MCF 10A (cell line): Measurements from ENCODE around the gene CERS3. TPM values are rescaled to one million over a fixed set of nuclear protein-coding genes. Genes with fewer than 3 reads are reported as not detected.

Experiments
- BruUV-seq: library from RNA; stranded (reverse); fragments of 400-500 nt; replicated peaks from 2 replicates; lab custom pipeline; 2021; lab: Mats Ljungman, UMichigan
- CTCF ChIA-PET: fragments of 300-600 bp; sonication (Branson Sonifier 250); formaldehyde crosslinking; extraction: SDS; loops from one replicate; lab custom pipeline; 2021; ENCODE audit warnings: antibody characterized with exemption, inconsistent platforms; lab: Yijun Ruan, JAX
- POLR2A ChIA-PET: fragments of 300-600, 350-650 bp; sonication (Branson Sonifier 250); formaldehyde crosslinking; extraction: SDS; loops from one replicate; lab custom pipeline; 2020; ENCODE audit warnings: antibody characterized with exemption, inconsistent platforms; lab: Yijun Ruan, JAX
- DNase-seq: peaks from one replicate; pipeline ENCODE4 v3.0.0-alpha.2; 2018; ENCODE audit not compliant: unreplicated experiment
- H3K27ac Mint-ChIP-seq: one replicate; pipeline ENCODE4 v1.8.0; 2022; ENCODE audit warnings: mild to moderate bottlenecking, low read depth, mixed read lengths; ENCODE audit not compliant: unreplicated experiment
- H3K27me3 Mint-ChIP-seq: one replicate; pipeline ENCODE4 v1.8.0; 2022; ENCODE audit warnings: mixed read lengths; ENCODE audit not compliant: insufficient read depth, unreplicated experiment
- H3K36me3 Mint-ChIP-seq: one replicate; pipeline ENCODE4 v1.8.0; 2022; ENCODE audit warnings: mild to moderate bottlenecking, moderate library complexity, mixed read lengths; ENCODE audit not compliant: insufficient read depth, unreplicated experiment
- H3K4me1 Mint-ChIP-seq: one replicate; pipeline ENCODE4 v1.8.0; 2022; ENCODE audit warnings: mixed read lengths; ENCODE audit not compliant: insufficient read depth, unreplicated experiment
- H3K4me3 Mint-ChIP-seq: one replicate; pipeline ENCODE4 v1.8.0; 2022; ENCODE audit warnings: mild to moderate bottlenecking, moderate library complexity, mixed read lengths; ENCODE audit not compliant: unreplicated experiment
- H3K9me3 Mint-ChIP-seq: one replicate; pipeline ENCODE4 v1.8.0; 2022; ENCODE audit warnings: mixed read lengths; ENCODE audit not compliant: unreplicated experiment
- intact Hi-C: fragments of 100-400 bp; cut with micrococcal nuclease; formaldehyde crosslinking; loops from 2 replicates; pipeline ENCODE4 v1.14.1; 2022
- total RNA-seq: library from RNA; stranded (reverse); gene quantifications from 2 replicates; pipeline ENCODE4 v1.2.3, GENCODE V29; 2022
- TF ChIP-seq, protein P1 (sequence below): fragments of 200-600 bp; IDR thresholded peaks from one replicate; pipeline ENCODE4 v1.8.0; 2022; ENCODE audit warnings: antibody characterized with exemption, mild to moderate bottlenecking; ENCODE audit not compliant: unreplicated experiment

The CERS3 gene
- total RNA-seq, 1 experiment from 2014 or later, result not detected

DNA sequence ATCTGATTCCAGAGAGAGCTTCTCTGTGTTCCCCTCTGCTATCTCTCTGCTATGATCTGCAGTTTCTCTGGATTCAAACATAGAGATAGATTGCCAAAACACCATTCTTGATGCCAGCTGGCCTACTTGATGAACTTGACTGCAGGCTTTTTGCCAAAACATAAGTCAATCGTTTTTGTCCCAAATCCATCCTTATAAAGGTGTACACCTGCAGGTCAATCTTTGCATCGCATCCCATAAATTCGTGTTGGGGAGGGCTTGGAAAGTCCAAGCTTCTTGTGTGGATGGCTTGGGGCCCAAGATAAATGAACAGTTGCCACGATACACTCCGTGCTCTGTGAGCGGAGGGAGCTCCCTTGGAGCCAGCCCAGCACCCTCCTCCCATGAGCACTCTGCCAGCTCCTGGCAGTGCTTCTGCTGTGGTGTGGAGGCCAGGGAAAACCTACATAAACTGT is 2.7 kb downstream of the CERS3 start:
- Mint-ChIP-seq H3K36me3 (no peaks in the 10 kb centered on the region), H3K27ac (no peak overlapping the region), H3K4me3 (no peak overlapping the region), H3K4me1 (no peaks in the 10 kb centered on the region), H3K9me3 (no peaks in the 10 kb centered on the region), H3K27me3 (peaks cover 12% of the 10 kb centered on the region)
- no TSS peak for BruUV-seq
- ChIA-PET POLR2A (interaction anchor here (0.8 kb wide), 1 partner anchor 16 kb away, joined by 3 read pairs; no protein-coding TSS in a partner anchor), CTCF (interaction anchor here (0.6 to 0.7 kb wide), 2 partner anchors 153 to 1045 kb away, joined by 5 to 8 read pairs; no protein-coding TSS in a partner anchor)
- no peak for DNase-seq
- TF ChIP-seq, protein P1, sequence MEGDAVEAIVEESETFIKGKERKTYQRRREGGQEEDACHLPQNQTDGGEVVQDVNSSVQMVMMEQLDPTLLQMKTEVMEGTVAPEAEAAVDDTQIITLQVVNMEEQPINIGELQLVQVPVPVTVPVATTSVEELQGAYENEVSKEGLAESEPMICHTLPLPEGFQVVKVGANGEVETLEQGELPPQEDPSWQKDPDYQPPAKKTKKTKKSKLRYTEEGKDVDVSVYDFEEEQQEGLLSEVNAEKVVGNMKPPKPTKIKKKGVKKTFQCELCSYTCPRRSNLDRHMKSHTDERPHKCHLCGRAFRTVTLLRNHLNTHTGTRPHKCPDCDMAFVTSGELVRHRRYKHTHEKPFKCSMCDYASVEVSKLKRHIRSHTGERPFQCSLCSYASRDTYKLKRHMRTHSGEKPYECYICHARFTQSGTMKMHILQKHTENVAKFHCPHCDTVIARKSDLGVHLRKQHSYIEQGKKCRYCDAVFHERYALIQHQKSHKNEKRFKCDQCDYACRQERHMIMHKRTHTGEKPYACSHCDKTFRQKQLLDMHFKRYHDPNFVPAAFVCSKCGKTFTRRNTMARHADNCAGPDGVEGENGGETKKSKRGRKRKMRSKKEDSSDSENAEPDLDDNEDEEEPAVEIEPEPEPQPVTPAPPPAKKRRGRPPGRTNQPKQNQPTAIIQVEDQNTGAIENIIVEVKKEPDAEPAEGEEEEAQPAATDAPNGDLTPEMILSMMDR, result no peak
- intact Hi-C loops, result no loop called here

GRCh38 chr15:100525436-100525835 is 3.3 kb downstream of the CERS3 start:
- H3K9me3 Mint-ChIP-seq, result no peaks in the 10 kb centered on the region
- no peak overlapping the region for H3K4me3 Mint-ChIP-seq
- intact Hi-C loops, result no loop called here
- H3K36me3 Mint-ChIP-seq, result no peaks in the 10 kb centered on the region
- POLR2A ChIA-PET, result no interaction called here
- H3K27me3 Mint-ChIP-seq, result peaks cover 6% of the 10 kb centered on the region
- no TSS peak for BruUV-seq
- no peak overlapping the region for H3K27ac Mint-ChIP-seq
- CTCF ChIA-PET, result no interaction called here
- no peak for DNase-seq
- H3K4me1 Mint-ChIP-seq, result no peaks in the 10 kb centered on the region
- TF ChIP-seq, protein P1, result no peak

DNA sequence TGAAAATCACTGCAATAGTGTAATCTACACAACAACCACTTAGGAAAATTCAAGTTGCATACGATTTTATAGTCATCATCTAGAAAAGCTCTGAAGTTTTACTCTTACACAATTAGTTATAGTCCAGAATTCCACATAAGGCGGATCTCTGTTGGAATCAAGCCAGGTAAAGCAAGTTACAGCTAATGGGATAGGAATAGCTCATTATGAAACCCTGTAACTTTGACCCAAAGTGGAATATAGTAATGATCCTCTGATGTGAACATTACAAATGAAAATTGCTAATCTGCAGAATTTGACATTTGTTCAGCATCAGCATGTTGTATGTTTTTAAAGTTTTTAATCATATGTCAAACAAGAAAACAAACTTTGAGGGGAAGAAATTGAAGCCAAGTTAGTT is 4.4 kb downstream of the CERS3 start:
- H3K27me3 Mint-ChIP-seq, result no peaks in the 10 kb centered on the region
- H3K36me3 Mint-ChIP-seq, result no peaks in the 10 kb centered on the region
- no peak overlapping the region for H3K4me3 Mint-ChIP-seq
- no peak for DNase-seq
- H3K27ac Mint-ChIP-seq, result no peak overlapping the region
- ChIA-PET CTCF (interaction anchor here (0.7 kb wide), 1 partner anchor 160 kb away, joined by 4 read pairs; no protein-coding TSS in a partner anchor), POLR2A (interaction anchor here (0.6 kb wide), 1 partner anchor 243 kb away, joined by 3 read pairs; no protein-coding TSS in a partner anchor)
- intact Hi-C loops, result no loop called here
- no peaks in the 10 kb centered on the region for H3K4me1 Mint-ChIP-seq
- no peaks in the 10 kb centered on the region for H3K9me3 Mint-ChIP-seq
- BruUV-seq, result no TSS peak
- TF ChIP-seq, protein P1, result no peak

DNA sequence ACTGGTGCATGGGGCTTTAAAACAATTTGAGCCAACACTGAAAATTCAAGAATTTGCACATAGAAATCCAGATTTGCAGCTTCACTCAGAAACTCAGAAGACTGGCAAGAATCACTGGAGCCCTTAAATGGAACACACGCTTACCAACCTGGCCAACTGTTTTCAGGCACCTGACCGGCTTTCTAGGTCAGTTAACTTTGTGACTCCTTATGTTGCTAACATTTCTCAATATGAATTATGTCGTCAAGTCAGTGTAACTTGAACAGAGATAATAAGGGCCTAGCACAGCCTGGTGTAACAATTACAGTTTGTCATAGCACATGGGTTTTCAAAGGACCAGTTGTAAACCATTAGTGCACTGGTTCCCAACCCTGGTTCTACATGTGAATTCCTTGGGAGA is 6.8 kb downstream of the CERS3 start:
- Mint-ChIP-seq H3K36me3 (no peaks in the 10 kb centered on the region), H3K27ac (no peak overlapping the region), H3K9me3 (no peaks in the 10 kb centered on the region), H3K4me1 (no peaks in the 10 kb centered on the region), H3K27me3 (peaks cover 15% of the 10 kb centered on the region), H3K4me3 (no peak overlapping the region)
- no peak for DNase-seq
- no TSS peak for BruUV-seq
- ChIA-PET POLR2A (no interaction called here), CTCF (interaction anchor here (1.2 kb wide), 1 partner anchor 8 kb away, joined by 4 read pairs; no protein-coding TSS in a partner anchor)
- intact Hi-C loops, result no loop called here
- TF ChIP-seq, protein P1, result no peak
